Subcutaneous abdominal adipose tissue (tissue), 5 donors: ENCODE results near the gene ELFN1.

Experiments used
- H3K27ac ChIP-seq: one replicate; pipeline ENCODE4 v1.7.0; 2013; ENCODE audit warnings: low read depth, mild to moderate bottlenecking, inconsistent platforms, low read length, moderate library complexity
- H3K27me3 ChIP-seq, 5 donors: one replicate each; pipeline ENCODE4 v1.7.0; 2013; ENCODE audit warnings: low read length in 5 of 5, inconsistent platforms in 1 of 5; ENCODE audit not compliant: control insufficient read depth in 5 of 5, insufficient read depth in 4 of 5
- H3K36me3 ChIP-seq, 5 donors: one replicate each; pipeline ENCODE4 v1.7.0; 2013; ENCODE audit warnings: low read length in 5 of 5; ENCODE audit not compliant: control insufficient read depth in 5 of 5, insufficient read depth in 5 of 5
- H3K4me1 ChIP-seq, 5 donors: one replicate each; pipeline ENCODE4 v1.7.0; 2013; ENCODE audit warnings: low read length in 5 of 5, mild to moderate bottlenecking in 3 of 5, moderate library complexity in 1 of 5; ENCODE audit not compliant: control insufficient read depth in 5 of 5, insufficient read depth in 5 of 5
- H3K4me3 ChIP-seq, 5 donors: one replicate each; pipeline ENCODE4 v1.7.0; 2013; ENCODE audit warnings: low read length in 5 of 5, low read depth in 1 of 5
- H3K9ac ChIP-seq, 5 donors: one replicate each; pipeline ENCODE4 v1.7.0; 2013; ENCODE audit warnings: low read length in 5 of 5, mild to moderate bottlenecking in 4 of 5, moderate library complexity in 3 of 5
- H3K9me3 ChIP-seq, 5 donors: one replicate each; pipeline ENCODE4 v1.7.0; 2013; ENCODE audit warnings: low read length in 5 of 5; ENCODE audit not compliant: control insufficient read depth in 5 of 5
- donor health status: healthy.
- donor health status: healthy.
- donor health status: healthy.
- donor health status: healthy.
- donor health status: healthy.

Gene ELFN1

GRCh38 chr7:1725199-1725690 lies 55.2 kb downstream of the ELFN1 start:
- H3K27ac ChIP-seq = no peak overlapping the region
- H3K36me3 ChIP-seq = no peaks in the 10 kb centered on the region
- peaks cover 0 to 3% (median 0%) of the 10 kb centered on the region in 5 donors for H3K27me3 ChIP-seq
- no peak overlapping the region for H3K4me3 ChIP-seq
- H3K9me3 ChIP-seq = peaks cover 3 to 25% (median 17%) of the 10 kb centered on the region in 5 donors
- peak overlapping the region in 1 of 5 donors; percentile 56 for H3K9ac ChIP-seq
- H3K4me1 ChIP-seq = peaks cover 0 to 18% (median 7%) of the 10 kb centered on the region in 5 donors

- Histone ChIP-seq H3K27ac (no peak overlapping the region), H3K36me3 (no peaks in the 10 kb centered on the region), H3K4me1 (peaks cover 0 to 16% (median 7%) of the 10 kb centered on the region in 5 donors), H3K9ac (no peak overlapping the region), H3K9me3 (peaks cover 3 to 25% (median 17%) of the 10 kb centered on the region in 5 donors), H3K27me3 (peaks cover 0 to 3% (median 0%) of the 10 kb centered on the region in 5 donors), H3K4me3 (no peak overlapping the region)
Measured at GRCh38 chr7:1725766-1726630, 55.9 kb downstream of the ELFN1 start.

GRCh38 chr7:1727079-1727478 lies 57.0 kb downstream of the ELFN1 start:
- Histone ChIP-seq H3K27ac (no peak overlapping the region), H3K36me3 (no peaks in the 10 kb centered on the region), H3K9ac (no peak overlapping the region), H3K27me3 (peaks cover 0 to 3% (median 3%) of the 10 kb centered on the region in 5 donors), H3K9me3 (peaks cover 3 to 25% (median 17%) of the 10 kb centered on the region in 5 donors), H3K4me3 (no peak overlapping the region), H3K4me1 (peaks cover 0 to 16% (median 7%) of the 10 kb centered on the region in 5 donors)

GRCh38 chr7:1727812-1728570 lies 57.9 kb downstream of the ELFN1 start:
- no peak overlapping the region for H3K27ac ChIP-seq
- no peak overlapping the region for H3K9ac ChIP-seq
- peaks cover 0 to 3% (median 3%) of the 10 kb centered on the region in 5 donors for H3K27me3 ChIP-seq
- H3K4me1 ChIP-seq = peaks cover 0 to 16% (median 7%) of the 10 kb centered on the region in 5 donors
- H3K4me3 ChIP-seq = no peak overlapping the region
- peaks cover 3 to 25% (median 17%) of the 10 kb centered on the region in 5 donors for H3K9me3 ChIP-seq
- no peaks in the 10 kb centered on the region for H3K36me3 ChIP-seq

GRCh38 chr7:1729183-1729582 lies 59.1 kb downstream of the ELFN1 start:
- H3K9ac ChIP-seq = no peak overlapping the region
- no peak overlapping the region for H3K27ac ChIP-seq
- H3K4me1 ChIP-seq = peaks cover 0 to 16% (median 7%) of the 10 kb centered on the region in 5 donors
- peaks cover 3 to 7% (median 5%) of the 10 kb centered on the region in 5 donors for H3K27me3 ChIP-seq
- H3K36me3 ChIP-seq = no peaks in the 10 kb centered on the region
- peaks cover 3 to 24% (median 17%) of the 10 kb centered on the region in 5 donors for H3K9me3 ChIP-seq
- H3K4me3 ChIP-seq = no peak overlapping the region

- no peak overlapping the region for H3K4me3 ChIP-seq
Measured at GRCh38 chr7:1729773-1730172, 59.7 kb downstream of the ELFN1 start.

GRCh38 chr7:1732072-1732471 lies 62.0 kb downstream of the ELFN1 start:
- no peaks in the 10 kb centered on the region for H3K4me1 ChIP-seq
- no peak overlapping the region for H3K4me3 ChIP-seq
- H3K9me3 ChIP-seq = peaks cover 3 to 21% (median 17%) of the 10 kb centered on the region in 5 donors
- H3K9ac ChIP-seq = no peak overlapping the region
- no peak overlapping the region for H3K27ac ChIP-seq
- H3K27me3 ChIP-seq = peaks cover 2 to 30% (median 24%) of the 10 kb centered on the region in 5 donors
- H3K36me3 ChIP-seq = no peaks in the 10 kb centered on the region

More at GRCh38 chr7:1729773-1730172, 59.7 kb downstream of the ELFN1 start:
- H3K9ac ChIP-seq = no peak overlapping the region
- no peaks in the 10 kb centered on the region for H3K36me3 ChIP-seq
- H3K9me3 ChIP-seq = peaks cover 3 to 24% (median 17%) of the 10 kb centered on the region in 5 donors
- H3K27me3 ChIP-seq = peaks cover 3 to 12% (median 8%) of the 10 kb centered on the region in 5 donors
- H3K27ac ChIP-seq = no peak overlapping the region
- peaks cover 0 to 15% (median 7%) of the 10 kb centered on the region in 5 donors for H3K4me1 ChIP-seq

- H3K4me3 ChIP-seq = no peak overlapping the region
- no peak overlapping the region for H3K27ac ChIP-seq
- no peak overlapping the region for H3K9ac ChIP-seq
- no peaks in the 10 kb centered on the region for H3K36me3 ChIP-seq
- no peaks in the 10 kb centered on the region for H3K4me1 ChIP-seq
- H3K9me3 ChIP-seq = peaks cover 3 to 21% (median 17%) of the 10 kb centered on the region in 5 donors
- peaks cover 8 to 36% (median 25%) of the 10 kb centered on the region in 5 donors for H3K27me3 ChIP-seq
Measured at GRCh38 chr7:1732645-1733044, 62.6 kb downstream of the ELFN1 start.

GRCh38 chr7:1733206-1733907 lies 63.3 kb downstream of the ELFN1 start:
- Histone ChIP-seq H3K27me3 (peaks cover 8 to 39% (median 25%) of the 10 kb centered on the region in 5 donors), H3K9me3 (peaks cover 3 to 21% (median 17%) of the 10 kb centered on the region in 5 donors), H3K9ac (no peak overlapping the region), H3K27ac (no peak overlapping the region), H3K36me3 (no peaks in the 10 kb centered on the region), H3K4me3 (no peak overlapping the region), H3K4me1 (no peaks in the 10 kb centered on the region)
